Measurements from ENCODE around the gene PLEKHS1.
"Not testable (repeated sequence)": the region's sequence is repeated elsewhere in the genome, so short reads cannot be mapped to it uniquely, and the experiment has no call there.

Gene PLEKHS1

DNA sequence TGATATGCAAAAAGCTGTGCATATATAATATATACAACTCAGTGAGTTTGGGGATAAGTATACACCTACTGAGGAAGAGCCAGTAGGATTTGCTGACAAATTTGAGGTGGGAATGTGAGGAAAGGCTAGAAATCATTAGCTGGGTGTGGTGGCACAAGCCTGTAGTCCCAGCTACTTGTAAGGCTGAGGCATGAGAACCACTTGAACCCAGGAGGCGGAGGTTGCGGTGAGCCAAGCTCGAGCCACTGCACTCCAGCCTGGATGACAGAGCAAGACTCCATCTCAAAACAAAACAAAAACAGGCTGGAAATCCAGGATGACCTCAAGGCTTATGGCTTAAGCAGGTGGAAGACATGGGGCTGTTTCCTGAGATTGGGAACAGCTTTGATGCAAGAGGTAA, 10.6 kb upstream of the PLEKHS1 start:
- H3K4me3 ChIP-seq (ENCODE audit: low read depth, low read length): no peak overlapping the region

DNA sequence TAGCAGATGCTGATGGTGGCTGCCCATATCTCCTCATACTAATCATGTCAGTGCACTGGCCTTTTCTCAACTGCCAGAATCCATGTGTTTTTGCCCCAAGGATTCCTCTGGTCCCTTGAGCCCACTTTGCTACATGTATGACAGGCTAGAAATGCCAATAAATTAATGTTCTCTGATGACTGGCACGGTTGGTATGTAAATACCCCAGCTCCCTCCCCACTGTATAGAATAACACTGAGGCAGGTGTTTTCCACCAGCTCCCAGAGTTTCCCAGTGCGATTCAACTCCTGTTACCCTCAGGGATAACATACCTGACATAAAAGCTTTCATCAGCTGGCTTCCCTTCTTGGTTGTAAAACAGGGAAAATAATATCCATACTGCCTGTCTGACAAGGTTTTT, 9.0 kb upstream of the PLEKHS1 start:
- H3K4me3 ChIP-seq (ENCODE audit: low read depth, low read length): no peak overlapping the region

DNA sequence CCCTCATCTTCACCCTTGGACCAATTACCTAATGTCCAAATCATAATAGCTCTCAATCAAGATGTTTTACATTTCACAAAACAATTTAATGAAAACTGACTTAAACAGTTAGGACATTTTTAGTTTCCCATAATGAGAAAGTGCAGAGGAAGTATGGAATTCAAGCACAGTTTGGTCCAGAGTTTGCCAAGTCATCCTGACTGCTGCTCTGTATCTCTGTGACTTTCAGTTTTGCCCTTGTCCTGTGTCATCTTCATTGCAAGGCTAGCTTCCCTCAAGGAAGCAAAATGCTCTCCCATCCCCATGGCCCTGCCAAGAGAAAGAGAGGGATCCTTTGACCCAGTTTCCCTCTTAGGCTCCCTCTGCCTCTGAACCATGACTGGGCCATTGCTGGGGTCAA, 7.9 kb upstream of the PLEKHS1 start:
- no peak overlapping the region for H3K4me3 ChIP-seq (ENCODE audit: low read depth, low read length)

DNA sequence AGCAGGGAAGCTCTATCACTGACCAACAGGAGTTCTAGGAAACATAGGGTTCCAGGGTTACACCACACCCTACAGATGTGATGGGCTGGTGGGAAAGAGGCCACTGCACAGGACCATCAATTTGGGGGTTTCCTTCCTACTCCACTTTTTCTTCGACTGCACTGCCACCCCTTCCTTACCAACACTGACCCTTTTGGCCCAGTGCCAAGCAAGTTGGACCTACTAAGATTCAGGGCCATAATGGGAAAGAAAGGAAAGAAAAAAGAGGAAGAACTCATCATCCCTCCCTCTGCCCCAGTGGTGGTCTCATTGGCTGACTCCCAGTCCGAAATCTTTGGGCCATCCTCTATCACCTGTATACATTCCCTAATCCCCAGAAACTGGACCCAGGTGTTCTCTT, 6.1 kb upstream of the PLEKHS1 start:
- H3K4me3 ChIP-seq (ENCODE audit: low read depth, low read length): no peak overlapping the region

DNA sequence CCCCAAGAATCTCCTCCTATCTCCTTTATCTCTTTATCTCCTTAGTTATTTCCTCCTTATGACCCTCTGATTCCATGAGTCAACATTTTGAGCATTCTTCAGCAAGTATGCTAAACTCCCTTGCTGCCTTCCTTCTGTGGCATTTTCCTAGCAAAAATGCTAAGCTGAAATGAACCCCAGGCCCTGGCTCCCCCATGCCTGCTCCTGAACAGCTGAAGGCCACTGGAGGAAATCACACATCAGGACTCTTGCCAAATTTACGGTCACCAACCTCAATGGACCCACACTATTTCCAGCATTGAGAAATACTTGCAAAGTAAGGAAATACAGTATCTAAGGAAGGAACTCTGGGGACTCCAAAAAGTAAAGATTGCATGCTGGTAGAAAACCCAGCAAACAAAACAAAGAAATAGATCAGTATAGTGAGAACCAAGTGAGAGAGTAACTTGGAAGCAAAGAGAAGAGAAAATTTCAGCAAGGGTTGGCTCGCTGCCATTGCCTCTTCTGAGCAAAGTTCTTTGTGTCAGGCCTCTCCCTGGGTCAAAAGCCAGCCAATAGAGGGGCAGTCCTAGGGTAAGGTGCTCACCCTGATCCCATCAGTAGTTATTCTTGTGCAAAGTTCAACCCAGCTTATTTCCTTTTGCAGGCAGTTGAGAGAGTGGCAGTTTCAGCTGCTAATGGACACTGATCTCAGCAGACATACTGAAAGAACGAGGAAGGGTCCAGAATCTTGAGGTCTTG, 5.1 kb upstream of the PLEKHS1 start:
- no peak overlapping the region for H3K4me3 ChIP-seq (ENCODE audit: low read depth, low read length)

DNA sequence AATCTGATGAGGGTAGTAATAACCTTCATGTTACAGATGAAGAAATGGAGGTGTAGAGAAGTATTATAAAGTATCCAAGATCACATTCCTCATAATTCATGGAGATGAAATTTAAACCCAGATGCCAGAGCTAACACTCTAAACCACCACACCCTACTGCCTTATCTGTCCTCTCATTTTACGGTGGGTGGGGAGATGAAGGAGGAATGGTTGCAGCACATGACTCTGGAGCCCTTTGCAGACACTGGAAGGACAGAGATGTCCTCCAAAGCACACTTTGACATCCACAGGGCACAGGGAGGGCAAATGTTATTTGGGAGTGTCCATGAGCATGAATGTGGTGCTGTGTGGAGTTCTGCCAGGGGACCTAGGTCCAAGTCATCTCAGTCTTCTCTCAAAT, 1.1 kb downstream of the PLEKHS1 start:
- no peak overlapping the region for H3K4me3 ChIP-seq (ENCODE audit: low read depth, low read length)

DNA sequence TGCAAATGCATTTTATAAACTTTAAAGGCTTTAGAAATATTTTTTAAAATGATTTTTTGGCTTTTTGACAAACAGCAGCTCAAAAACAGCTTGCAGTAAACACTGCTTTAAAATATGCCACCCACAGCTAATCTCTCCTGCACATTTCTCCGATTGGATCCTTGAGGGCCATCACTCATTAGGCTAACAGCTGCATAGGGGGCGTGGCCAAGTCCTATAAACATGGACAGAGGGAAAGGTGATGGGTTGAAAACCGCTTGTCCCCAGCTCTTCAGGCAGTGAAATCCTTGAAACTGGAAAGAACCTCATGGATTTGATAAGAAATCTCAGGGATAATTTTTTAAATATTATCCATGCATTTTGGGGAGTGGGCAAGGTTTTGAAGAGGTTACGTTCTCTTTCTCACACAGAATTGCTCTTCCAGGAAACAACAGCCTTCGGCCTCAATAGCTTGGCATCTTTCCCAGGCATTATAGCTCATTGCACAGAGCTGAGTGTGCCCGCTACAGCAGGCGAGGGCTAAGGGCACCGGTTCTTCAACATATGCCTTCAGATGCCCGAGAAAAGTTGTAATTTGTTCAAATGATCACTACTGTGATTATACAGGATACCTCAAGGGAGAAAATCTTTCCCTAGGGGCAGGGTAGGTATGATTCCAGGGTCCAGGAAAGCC, 1.7 kb downstream of the PLEKHS1 start:
- no peak overlapping the region for H3K4me3 ChIP-seq (ENCODE audit: low read depth, low read length)

DNA sequence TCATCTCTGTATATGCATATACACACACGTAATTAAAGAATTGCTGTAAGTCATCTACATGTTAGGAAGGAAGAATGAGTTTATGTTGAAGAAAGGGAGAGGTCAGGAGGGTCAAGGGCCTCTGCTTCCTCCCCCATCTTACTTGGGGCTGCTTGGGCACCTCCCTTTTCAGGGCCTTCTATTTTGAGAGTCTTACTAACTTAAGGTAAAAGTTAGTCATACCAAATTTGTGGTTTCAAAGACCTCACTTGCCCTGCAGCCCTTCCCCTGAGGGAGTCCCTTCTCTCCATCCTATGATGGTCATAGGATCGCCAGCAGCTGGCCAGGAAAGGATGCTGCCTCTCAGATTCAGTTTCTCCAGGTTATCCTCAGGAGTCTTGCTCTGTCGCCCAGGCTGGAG, 2.6 kb downstream of the PLEKHS1 start:
- H3K4me3 ChIP-seq (ENCODE audit: low read depth, low read length): no peak overlapping the region

DNA sequence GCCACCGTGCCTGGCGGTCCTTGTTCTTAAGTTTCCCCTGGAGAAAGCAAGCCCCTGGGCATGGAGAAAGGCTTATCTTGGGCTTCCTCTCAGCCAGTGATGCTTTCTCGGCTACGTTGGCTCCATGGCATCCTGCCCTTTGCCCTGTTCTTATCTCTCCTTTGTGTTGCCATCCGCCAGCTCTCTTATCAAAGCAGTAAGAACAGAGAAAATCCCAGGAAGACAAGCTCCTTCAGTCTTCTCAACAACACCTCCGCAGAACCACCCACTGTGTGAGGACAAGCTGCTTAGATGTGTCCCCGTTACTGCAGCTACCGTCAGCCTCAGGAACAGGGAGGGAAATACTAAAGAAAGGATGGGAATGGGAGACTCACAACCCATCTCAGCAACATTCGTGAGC, 3.3 kb downstream of the PLEKHS1 start:
- H3K4me3 ChIP-seq (ENCODE audit: low read depth, low read length): no peak overlapping the region

DNA sequence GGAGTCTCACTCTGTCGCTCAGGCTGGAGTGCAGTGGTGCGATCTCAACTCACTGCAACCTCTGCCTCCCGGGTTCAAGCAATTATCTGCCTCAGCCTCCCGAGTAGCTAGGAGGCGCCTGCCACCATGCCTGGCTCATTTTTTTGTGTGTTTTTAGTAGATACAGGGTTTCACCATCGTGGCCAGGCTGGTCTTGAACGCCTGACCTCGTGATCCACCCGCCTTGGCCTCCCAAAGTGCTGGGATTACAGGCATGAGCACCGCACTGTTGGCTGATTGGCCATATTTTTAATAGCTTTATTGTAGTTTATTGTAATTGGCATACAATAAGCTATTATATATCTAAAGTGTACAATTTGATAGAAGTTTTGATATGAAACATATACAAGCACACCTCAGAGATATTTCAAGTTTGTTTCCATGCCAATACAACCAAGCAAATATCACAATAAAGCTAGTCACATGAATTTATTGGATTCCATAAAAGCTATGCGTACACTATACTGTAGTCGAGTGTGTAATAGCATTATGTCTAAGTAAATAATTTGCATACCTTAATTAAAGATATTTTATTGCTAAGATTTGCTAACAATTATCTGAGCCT, 5.6 kb downstream of the PLEKHS1 start:
- no peak overlapping the region for H3K4me3 ChIP-seq (ENCODE audit: low read depth, low read length)

DNA sequence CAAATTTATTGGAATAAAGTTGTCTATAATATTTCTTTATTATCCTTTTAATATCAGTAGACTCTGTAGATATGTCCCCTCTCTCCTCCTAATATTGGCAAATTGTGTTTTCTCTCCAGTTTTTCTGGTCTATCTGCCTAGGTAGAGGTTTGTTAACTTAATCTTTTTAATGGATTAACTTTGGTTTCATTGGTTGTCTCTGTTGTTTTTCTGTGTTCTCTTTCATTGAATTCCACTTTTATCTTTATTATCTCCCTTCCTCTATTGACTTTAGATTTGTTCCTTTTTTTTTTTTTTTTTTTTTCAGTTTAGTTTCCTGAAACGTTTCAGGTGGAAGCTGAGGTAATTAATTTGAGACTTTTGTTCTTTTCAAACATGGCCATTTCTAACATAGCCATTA, 10.6 kb downstream of the PLEKHS1 start:
- no peak overlapping the region for H3K4me3 ChIP-seq (ENCODE audit: low read depth, low read length)

DNA sequence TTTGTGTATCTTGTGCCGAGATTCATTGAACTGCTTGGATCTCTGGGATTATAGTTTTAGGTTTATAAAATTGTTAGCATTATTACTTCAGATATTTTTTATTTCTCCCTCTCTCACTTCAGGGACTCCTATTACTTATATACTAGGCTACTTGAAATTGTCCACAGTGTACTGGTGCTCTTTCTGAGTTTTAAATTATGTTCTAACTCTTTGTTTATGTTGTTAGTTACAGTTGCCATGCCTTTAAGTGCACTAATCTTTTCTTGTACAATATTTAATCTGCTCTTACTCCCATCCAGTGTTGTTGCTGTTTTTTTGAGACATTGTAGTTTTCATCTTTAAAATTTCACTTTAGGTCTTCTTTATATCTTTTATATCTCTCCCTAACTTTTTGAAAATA, 13.1 kb downstream of the PLEKHS1 start:
- no peak overlapping the region for H3K4me3 ChIP-seq (ENCODE audit: low read depth, low read length)

DNA sequence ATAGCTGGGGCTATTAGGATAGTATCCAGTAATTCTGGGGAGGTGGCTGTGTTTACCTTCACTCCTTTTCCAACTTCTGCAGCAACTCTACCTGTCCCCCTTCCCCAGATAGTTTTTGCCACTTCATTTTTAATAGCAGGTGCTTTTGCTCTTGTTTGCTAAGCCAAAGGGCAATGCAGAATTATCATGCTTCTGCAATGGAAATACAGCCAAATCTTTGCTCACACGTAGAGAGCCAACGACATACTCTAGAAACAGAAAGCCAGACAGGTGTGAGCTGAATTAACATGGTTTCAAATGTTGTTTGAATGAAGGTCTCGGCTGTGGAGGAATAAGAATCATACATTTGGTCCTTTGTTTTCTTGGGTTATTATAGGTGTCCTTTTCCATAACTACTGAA, 14.4 kb downstream of the PLEKHS1 start:
- H3K4me3 ChIP-seq (ENCODE audit: low read depth, low read length): no peak overlapping the region

DNA sequence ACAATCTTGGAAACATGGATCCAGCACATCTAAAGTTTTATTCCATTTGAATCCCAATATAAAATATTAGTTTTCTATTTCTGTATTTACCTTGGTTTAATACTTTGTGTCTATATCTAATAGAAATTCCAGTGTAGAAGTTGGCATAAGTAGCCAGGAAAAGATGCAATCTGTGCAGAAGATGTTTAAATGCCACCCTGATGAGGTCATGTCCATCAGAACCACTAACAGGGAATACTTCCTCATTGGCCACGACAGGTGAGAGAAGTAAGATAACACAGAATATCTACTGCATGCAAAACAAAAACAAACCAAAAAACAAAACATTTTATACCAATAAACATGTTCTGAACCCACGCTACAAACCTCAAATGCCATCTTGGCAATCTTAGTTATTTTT, 15.7 kb downstream of the PLEKHS1 start:
- H3K4me3 ChIP-seq (ENCODE audit: low read depth, low read length): no peak overlapping the region

DNA sequence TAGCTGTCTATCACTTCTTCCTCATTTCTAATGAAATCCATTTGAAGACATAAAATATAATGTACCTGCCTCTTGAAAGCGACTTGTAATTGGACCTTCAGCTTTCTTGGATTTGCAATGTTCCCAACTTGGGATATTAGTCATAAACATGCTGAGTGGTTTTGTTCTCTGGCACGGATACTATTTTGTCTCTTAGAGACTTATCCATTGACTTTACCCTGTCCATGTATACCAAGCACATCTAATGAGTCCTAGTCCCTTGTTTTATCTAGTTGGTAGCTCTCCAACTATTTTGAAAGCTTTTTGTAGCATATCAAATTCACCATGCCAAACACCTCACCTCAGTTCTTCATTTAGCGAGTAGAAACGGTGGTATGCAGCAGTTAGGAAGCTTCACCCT, 18.9 kb downstream of the PLEKHS1 start:
- H3K4me3 ChIP-seq (ENCODE audit: low read depth, low read length): no peak overlapping the region

DNA sequence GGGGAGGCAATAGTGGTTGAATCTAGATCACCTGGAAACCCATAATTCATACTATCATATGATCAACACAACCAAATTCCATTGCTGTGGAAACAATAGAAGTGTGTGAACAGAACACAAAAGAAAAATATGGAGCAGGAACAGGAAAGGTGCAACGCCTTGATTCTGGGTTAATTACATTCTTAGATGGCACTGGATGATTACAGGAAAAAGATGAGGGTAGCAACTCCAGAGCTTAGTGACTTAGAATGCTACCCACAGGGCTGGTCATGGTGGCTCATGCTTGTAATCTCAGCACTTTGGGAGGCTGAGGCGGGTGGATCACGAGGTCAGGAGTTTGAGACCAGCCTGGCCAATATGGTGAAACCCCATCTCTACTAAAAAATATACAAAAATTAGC, 19.6 kb downstream of the PLEKHS1 start:
- not testable (repeated sequence) for H3K4me3 ChIP-seq (ENCODE audit: low read depth, low read length)

DNA sequence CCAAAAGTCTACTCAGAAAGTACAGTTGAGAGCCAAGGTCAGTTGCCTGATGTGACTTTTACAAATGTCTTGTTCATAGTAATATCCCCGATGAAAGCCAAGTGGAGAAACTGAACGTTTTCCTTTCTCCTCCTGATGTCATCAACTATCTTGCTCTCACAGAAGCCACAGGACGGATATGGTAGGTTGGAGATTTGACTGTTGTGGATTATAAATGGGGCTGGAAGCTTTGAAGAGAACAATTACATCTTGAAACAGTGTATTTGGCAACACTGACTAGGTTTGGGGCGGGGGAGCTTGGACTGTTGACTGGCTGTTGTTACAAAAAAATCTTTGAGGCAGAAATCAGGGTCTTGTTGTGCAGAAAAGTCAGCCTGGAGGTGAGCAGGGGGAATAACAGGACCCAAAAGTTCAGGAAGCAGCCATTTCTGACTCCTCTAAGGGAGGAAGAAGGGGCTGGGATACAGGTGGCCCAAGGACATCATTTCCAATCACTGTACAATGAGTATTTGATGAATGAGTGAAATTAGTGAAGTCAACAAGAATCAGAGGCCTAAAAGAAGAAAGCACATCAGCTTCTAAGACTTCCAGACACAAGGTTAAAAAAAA, 24.3 kb downstream of the PLEKHS1 start:
- no peak overlapping the region for H3K4me3 ChIP-seq (ENCODE audit: low read depth, low read length)

DNA sequence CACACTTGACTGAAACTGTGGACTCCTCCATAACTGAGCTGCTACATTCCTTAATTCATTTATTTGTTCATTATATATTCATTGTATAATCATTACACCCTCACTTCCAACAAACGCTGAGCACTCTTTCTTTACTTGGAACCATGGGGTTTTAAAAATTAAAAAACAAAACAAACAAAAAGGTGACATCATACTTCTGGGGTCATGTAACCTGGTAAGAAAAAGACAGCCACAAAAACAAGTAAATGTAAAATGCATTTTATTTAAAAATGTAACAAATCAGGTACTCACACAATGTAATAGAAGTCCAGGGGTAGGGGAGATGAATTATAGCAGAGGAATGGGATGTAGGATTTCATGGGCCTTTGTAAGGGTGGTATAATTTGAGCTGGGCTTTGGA, 25.1 kb downstream of the PLEKHS1 start:
- no peak overlapping the region for H3K4me3 ChIP-seq (ENCODE audit: low read depth, low read length)

DNA sequence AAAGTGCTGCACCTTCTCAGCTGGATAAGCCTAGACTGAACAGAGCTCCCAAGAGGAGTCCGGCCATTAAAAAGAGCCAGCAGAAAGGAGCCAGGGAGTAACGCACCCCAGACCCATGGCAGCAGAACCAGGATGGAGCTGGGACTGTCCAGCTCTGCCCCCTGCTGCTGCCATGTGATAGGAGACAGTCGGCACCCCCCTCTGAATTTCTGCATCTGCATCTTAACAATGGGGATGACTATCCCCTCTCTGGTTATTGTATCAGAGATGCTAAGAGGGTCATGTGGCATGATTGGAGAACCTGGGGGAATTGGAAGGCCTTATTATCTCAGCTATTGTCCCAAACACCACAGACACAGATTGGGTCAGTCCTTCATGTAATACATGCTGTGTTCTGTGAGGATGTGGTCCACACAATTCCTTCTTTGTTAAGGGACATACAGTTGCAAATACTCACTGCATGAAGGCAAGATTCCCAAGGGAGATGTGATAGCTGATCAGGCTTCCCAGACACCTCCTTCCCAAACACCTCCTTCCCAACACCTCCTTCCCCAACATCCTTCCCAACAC, 29.3 kb downstream of the PLEKHS1 start:
- no peak overlapping the region for H3K4me3 ChIP-seq (ENCODE audit: low read depth, low read length)

DNA sequence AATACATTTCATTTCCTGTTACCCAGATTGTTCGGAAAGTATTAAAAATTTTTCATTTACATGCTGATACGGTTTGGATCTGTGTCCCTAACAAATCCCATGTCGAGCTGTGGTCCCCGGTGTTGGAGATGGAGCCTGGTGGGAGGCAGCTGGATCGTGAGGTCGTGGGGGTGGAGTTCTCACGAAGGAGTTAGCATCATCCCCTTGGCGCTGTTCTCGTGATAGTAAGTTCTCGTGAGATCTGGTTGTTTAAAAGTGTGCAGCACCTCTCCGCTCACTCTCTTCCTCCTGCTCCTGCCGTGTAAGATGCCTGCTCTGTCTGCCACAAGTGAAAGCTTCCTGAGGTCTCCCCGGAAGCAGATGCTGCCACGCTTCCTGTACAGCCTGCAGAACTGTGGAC, 30.9 kb downstream of the PLEKHS1 start:
- no peak overlapping the region for H3K4me3 ChIP-seq (ENCODE audit: low read depth, low read length)

DNA sequence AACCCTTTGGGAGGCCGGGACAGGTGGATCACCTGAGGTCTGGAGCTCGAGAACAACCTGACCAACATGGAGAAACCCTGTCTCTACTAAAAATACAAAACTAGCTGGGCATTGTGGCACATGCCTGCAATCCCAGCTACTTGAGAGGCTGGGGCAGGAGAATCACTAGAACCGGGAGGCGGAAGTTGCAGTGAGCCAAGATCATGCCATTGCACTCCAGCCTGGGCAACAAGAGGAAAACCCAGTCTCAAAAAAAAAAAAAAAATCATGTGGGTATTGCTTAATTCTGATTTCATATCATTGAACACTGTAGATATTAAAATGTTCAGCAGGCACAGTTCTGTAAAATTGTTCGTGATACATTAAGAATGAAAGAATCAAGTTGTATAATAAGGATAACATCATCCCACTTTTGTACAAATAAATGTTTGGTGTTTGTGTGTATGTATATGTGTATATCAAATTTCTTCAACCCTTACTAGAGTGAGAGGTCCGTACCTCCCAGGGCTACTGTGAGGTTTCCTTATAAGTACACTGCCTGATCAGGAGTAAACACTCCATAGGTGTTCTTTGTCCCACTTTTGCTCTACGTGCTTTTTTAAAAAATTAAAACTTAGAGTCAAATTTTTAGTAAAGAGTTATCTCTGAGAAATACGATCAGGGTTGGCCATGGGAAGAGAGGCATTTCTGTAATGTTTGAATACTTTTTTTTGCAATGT, 31.7 kb downstream of the PLEKHS1 start:
- no peak overlapping the region for H3K4me3 ChIP-seq (ENCODE audit: low read depth, low read length)

Data from iPS-11a (cell line).